ENCODE data around the gene OR6S1. TPM values are rescaled to one million over a fixed set of nuclear protein-coding genes. Genes with fewer than 3 reads are reported as not detected.
A peak's percentile ranks its signal among the peaks of the same experiment; 100 is the strongest.

OR6S1 gene
- polyA plus RNA-seq, 1 donor from 2014 or later, result not detected

GRCh38 chr14:20683125-20683890 is 41.8 kb upstream of the OR6S1 start:
- H3F3A ChIP-seq (ENCODE audit: insufficient read depth, low read length, poor library complexity, severe bottlenecking), result peaks cover 3% of the 10 kb centered on the region
- H4K20me1 ChIP-seq (ENCODE audit: insufficient read depth), result no peaks in the 10 kb centered on the region
- H2AFZ ChIP-seq (ENCODE audit: low read depth, low read length), result peak overlapping the region; percentile 87
- H3K36me3 ChIP-seq (ENCODE audit: insufficient read depth, low read length), result no peaks in the 10 kb centered on the region
- H3K9me2 ChIP-seq (ENCODE audit: insufficient read depth, low read length), result no peaks in the 10 kb centered on the region
- no peaks in the 10 kb centered on the region for H3K9me3 ChIP-seq (ENCODE audit: low read length)
- H3K27ac ChIP-seq (ENCODE audit: low read length), result peak overlapping the region; percentile 95
- peak overlapping the region; percentile 96 for H3K9ac ChIP-seq (ENCODE audit: low read length)
- peak overlapping the region; percentile 78 for H3K4me3 ChIP-seq (ENCODE audit: low read length)
- no peaks in the 10 kb centered on the region for H3K27me3 ChIP-seq (ENCODE audit: insufficient read depth, low read depth, low read length)
- TF ChIP-seq TAF1 (IDR thresholded peaks at IDR 0.05; ENCODE audit: low read depth) (no peak), RAD21 (conservative IDR thresholded peaks at IDR 0.05) (no peak), POLR2AphosphoS5 (IDR thresholded peaks at IDR 0.05) (no peak), EP300 (conservative IDR thresholded peaks at IDR 0.05; ENCODE audit: poor library complexity, severe bottlenecking) (no peak), SMC3 (conservative IDR thresholded peaks at IDR 0.05; ENCODE audit: poor library complexity) (no peak), CTCF (IDR thresholded peaks at IDR 0.05; ENCODE audit: poor library complexity, severe bottlenecking) (no peak), MXI1 (conservative IDR thresholded peaks at IDR 0.05; ENCODE audit: poor library complexity, severe bottlenecking) (no peak), REST (IDR thresholded peaks at IDR 0.05; ENCODE audit: borderline replicate concordance) (no peak), EZH2 (IDR thresholded peaks at IDR 0.05; ENCODE audit: borderline replicate concordance, insufficient read depth, low read length, poor library complexity, severe bottlenecking) (no peak)
- no peaks in the 10 kb centered on the region for H3K79me2 ChIP-seq (replicated peaks; ENCODE audit: insufficient read depth, low read length)
- H3K4me2 ChIP-seq (ENCODE audit: low read length), result peak overlapping the region; percentile 69

GRCh38 chr14:20682435-20683124 is 41.1 kb upstream of the OR6S1 start:
- H3F3A ChIP-seq (ENCODE audit: insufficient read depth, low read length, poor library complexity, severe bottlenecking), result peaks cover 3% of the 10 kb centered on the region
- H3K27me3 ChIP-seq (ENCODE audit: insufficient read depth, low read depth, low read length), result no peaks in the 10 kb centered on the region
- no peaks in the 10 kb centered on the region for H3K79me2 ChIP-seq (replicated peaks; ENCODE audit: insufficient read depth, low read length)
- peak overlapping the region; percentile 78 for H3K4me3 ChIP-seq (ENCODE audit: low read length)
- peak overlapping the region; percentile 96 for H3K9ac ChIP-seq (ENCODE audit: low read length)
- no peaks in the 10 kb centered on the region for H4K20me1 ChIP-seq (ENCODE audit: insufficient read depth)
- H3K4me2 ChIP-seq (ENCODE audit: low read length), result peak overlapping the region; percentile 69
- H3K27ac ChIP-seq (ENCODE audit: low read length), result peak overlapping the region; percentile 95
- no peaks in the 10 kb centered on the region for H3K9me2 ChIP-seq (ENCODE audit: insufficient read depth, low read length)
- no peaks in the 10 kb centered on the region for H3K9me3 ChIP-seq (ENCODE audit: low read length)
- TF ChIP-seq RAD21 (conservative IDR thresholded peaks at IDR 0.05), result no peak
- TF ChIP-seq SMC3 (conservative IDR thresholded peaks at IDR 0.05; ENCODE audit: poor library complexity), result peak; percentile 13
- peak; percentile 58 for TF ChIP-seq EP300 (conservative IDR thresholded peaks at IDR 0.05; ENCODE audit: poor library complexity, severe bottlenecking)
- TF ChIP-seq TAF1 (IDR thresholded peaks at IDR 0.05; ENCODE audit: low read depth), result peak; percentile 84
- TF ChIP-seq CTCF (IDR thresholded peaks at IDR 0.05; ENCODE audit: poor library complexity, severe bottlenecking), result peak; percentile 34
- peak; percentile 75 for TF ChIP-seq MXI1 (conservative IDR thresholded peaks at IDR 0.05; ENCODE audit: poor library complexity, severe bottlenecking)
- TF ChIP-seq REST (IDR thresholded peaks at IDR 0.05; ENCODE audit: borderline replicate concordance), result peak; percentile 94
- TF ChIP-seq EZH2 (IDR thresholded peaks at IDR 0.05; ENCODE audit: borderline replicate concordance, insufficient read depth, low read length, poor library complexity, severe bottlenecking), result no peak
- peak; percentile 96 for TF ChIP-seq POLR2AphosphoS5 (IDR thresholded peaks at IDR 0.05)
- no peaks in the 10 kb centered on the region for H3K36me3 ChIP-seq (ENCODE audit: insufficient read depth, low read length)
- peak overlapping the region; percentile 87 for H2AFZ ChIP-seq (ENCODE audit: low read depth, low read length)

All from neural cell (in vitro differentiated cells).